Heart left ventricle (tissue), 16 donors: ENCODE measurements around the gene GJA9. TPM values are rescaled to one million over a fixed set of nuclear protein-coding genes. Genes with fewer than 3 reads are reported as not detected.

ENCODE experiments used
- ATAC-seq, 4 donors: fragments of 200-7000 bp; cut with Tn5 transposase; one replicate each; pipeline ENCODE4 v1.9.1; 2020 to 2022; ENCODE audit warnings: moderate library complexity in 4 of 4, mild to moderate bottlenecking in 3 of 4, moderate number of reproducible peaks in 1 of 4
- DNase-seq, 5 donors: peaks; one replicate each; pipeline ENCODE4 v3.0.0-alpha.2; 2020
- H3K27ac ChIP-seq, 12 donors: fragments of 200-600 bp; sonication (generic) in 4 of 12; one replicate each; pipeline versions ENCODE4 v1.5.0 to v1.8.0; 2016 to 2022; ENCODE audit warnings: mild to moderate bottlenecking in 2 of 12
- H3K27me3 ChIP-seq, 9 donors: fragments of 200-600 bp; sonication (generic) in 2 of 9; one replicate each; pipeline versions ENCODE4 v1.5.1 to v1.8.0; 2016 to 2022; ENCODE audit warnings: mild to moderate bottlenecking in 3 of 9
- H3K36me3 ChIP-seq, 9 donors: fragments of 200-600 bp; sonication (generic) in 2 of 9; one replicate each; pipeline versions ENCODE4 v1.5.0 to v1.8.0; 2018 to 2022; ENCODE audit warnings: mild to moderate bottlenecking in 2 of 9
- H3K4me1 ChIP-seq, 12 donors: fragments of 200-600 bp; sonication (generic) in 4 of 12; one replicate each; pipeline versions ENCODE4 v1.5.0 to v1.8.0; 2016 to 2022; ENCODE audit warnings: mild to moderate bottlenecking in 3 of 12
- H3K4me3 ChIP-seq, 12 donors: fragments of 200-600 bp; sonication (generic) in 4 of 12; one replicate each; pipeline versions ENCODE4 v1.5.0 to v1.8.0; 2017 to 2022; ENCODE audit warnings: mild to moderate bottlenecking in 9 of 12, moderate library complexity in 4 of 12
- H3K9me3 ChIP-seq, 12 donors: fragments of 200-600 bp; sonication (generic) in 4 of 12; one replicate each; pipeline versions ENCODE4 v1.5.0 to v1.8.0; 2016 to 2022; ENCODE audit warnings: mild to moderate bottlenecking in 1 of 12
- CTCF ChIP-seq, 12 donors: fragments of 200-600 bp; sonication (generic) in 4 of 12; IDR thresholded peaks; one replicate each; pipeline versions ENCODE4 v1.5.0 to v1.8.0; 2018 to 2022; ENCODE audit warnings: antibody characterized with exemption in 12 of 12, mild to moderate bottlenecking in 5 of 12
- POLR2A ChIP-seq, 2 donors: fragments of 450-650 bp; IDR thresholded peaks; one replicate each; pipeline ENCODE4 v1.6.1; 2017; ENCODE audit warnings: antibody characterized with exemption in 2 of 2, mild to moderate bottlenecking in 2 of 2, moderate library complexity in 2 of 2
- WGBS, 4 donors: extraction: QIAGEN DNeasy Blood & Tissue Kit in 2 of 4; methylation state at CpG; one replicate each; pipeline versions ENCODE4 v1.1.5 to v1.1.7; 2013 to 2018; 5-methylcytosine and 5-hydroxymethylcytosine counted together
- intact Hi-C, 10 donors: fragments of 100-400 bp; cut with DNase I; formaldehyde crosslinking; loops; one replicate each; pipeline versions ENCODE4 v1.11.1 to v1.14.2; 2022
- polyA plus RNA-seq, 2 donors: library from polyadenylated mRNA; stranded (reverse); fragments of 200-250 nt; gene quantifications; one replicate each; pipeline ENCODE4 v1.2.3, GENCODE V29; 2013
- total RNA-seq, 9 donors: library from RNA; depleted of rRNA in 2 of 9; stranded (reverse); fragments of >200 nt in 2 of 9; fragmentation: NEBNext Ultra II Directional in 3 of 9; extraction: Animal tissue kit (Norgen Biotek cat#: 25700) in 3 of 9; gene quantifications; one replicate each; pipeline versions ENCODE4 v1.1.0 to v1.2.4, GENCODE V29; 2016 to 2023
- donor health status: ischemic (EF 13 %, LVEDD 7.1; RV severe dilation, severe dysfunction).
- donor health status: healthy with polysubstance abuse.
- donor health status: DM: no; HTN: yes; CAD: no.
- donor health status: DM: no; HTN: no; CAD: no.
- donor health status: ischemic (EF 25% LVEDD 6.9; RV normal size, moderate dysfunction).
- donor health status: ischemic (EF 25% LVEDD 5.7; RV mildly dilated, moderate dysfunction).
- donor health status: healthy.
- donor health status: DM: yes; HTN: yes; CAD: no.
- donor health status: ischemic (EF 35%, LVEDD 5.7; RV mildly dilated, moderate dysfunction).
- donor health status: nonischemic (EF 11% LVEDD 7.7; RV severe dilation, severe dysfunction).
- donor health status: DM: yes; HTN: yes; CAD: no.
- donor health status: PGD.
- donor health status: ischemic (EF 29% LVEDD 5.4; RV normal size, mild dysfunction).
- donor health status: nonischemic (EF 23%, LVEDD 6.1; RV moderate dilation, normal function).

The GJA9 gene
- total and polyA plus RNA-seq, 11 donors, result 0.11 TPM; not detected in 10

GRCh38 chr1:38885092-38885491 is 3.7 kb upstream of the GJA9 start:
- Histone ChIP-seq H3K9me3 (no peaks in the 10 kb centered on the region), H3K27ac (no peak overlapping the region), H3K4me3 (no peak overlapping the region), H3K36me3 (no peaks in the 10 kb centered on the region), H3K27me3 (no peaks in the 10 kb centered on the region), H3K4me1 (peaks cover 0 to 7% (median 0%) of the 10 kb centered on the region in 12 donors)
- WGBS, 4 donors, result 88 to 99% (median 94%) methylated on average over 2 of the region's 2 CpGs
- intact Hi-C loops, result no loop called here
- DNase-seq (no peak), ATAC-seq (no peak)
- TF ChIP-seq POLR2A (IDR thresholded peaks at IDR 0.05) (no peak), CTCF (IDR thresholded peaks at IDR 0.05) (no peak)

- Histone ChIP-seq H3K27ac (no peak overlapping the region), H3K4me3 (no peak overlapping the region), H3K4me1 (peaks cover 0 to 29% (median 21%) of the 10 kb centered on the region in 12 donors), H3K9me3 (no peaks in the 10 kb centered on the region), H3K36me3 (no peaks in the 10 kb centered on the region), H3K27me3 (no peaks in the 10 kb centered on the region)
- ATAC-seq (no peak), DNase-seq (no peak)
- WGBS, 4 donors, result 71 to 85% (median 83%) methylated on average over 2 of the region's 2 CpGs
- intact Hi-C loops, result loop anchor here in 5 of 10 donors (10.0 kb wide), 2 partner anchors 119 to 219 kb away; partner anchors contain the start of gene AKIRIN1 (in 3 of the 5)
- TF ChIP-seq POLR2A (IDR thresholded peaks at IDR 0.05) (no peak), CTCF (IDR thresholded peaks at IDR 0.05) (no peak)
These were observed 5.6 kb downstream of the GJA9 start for GRCh38 chr1:38875811-38876210.

- Histone ChIP-seq H3K9me3 (no peaks in the 10 kb centered on the region), H3K27ac (peak within 1 kb of the TSS; percentile 53 to 80 (median 72)), H3K4me1 (peaks cover 0 to 29% (median 21%) of the 10 kb centered on the region in 12 donors), H3K27me3 (no peaks in the 10 kb centered on the region), H3K4me3 (peak within 1 kb of the TSS; percentile 37 to 96 (median 80)), H3K36me3 (peaks cover 0 to under 1% (median 0%) of the 10 kb centered on the region in 9 donors)
- TF ChIP-seq POLR2A (IDR thresholded peaks at IDR 0.05) (peak in 1 of 2 donors; percentile 80), CTCF (IDR thresholded peaks at IDR 0.05) (peak in 5 of 12 donors; percentile 17 to 45 (median 24))
- ATAC-seq, result peak; percentile 98 to 100 (median 100)
- DNase-seq, result peak; percentile 96 to 98 (median 97)
- 0 to 1% (median 0%) methylated on average over 32 to 69 of the region's 69 CpGs for WGBS, 4 donors
- intact Hi-C loops, result loop anchor here in 8 of 10 donors (5.0 to 10.0 kb wide), 3 partner anchors 119 to 222 kb away; partner anchors contain the start of gene AKIRIN1 (in 7 of the 8)
These were observed 8.1 kb downstream of the GJA9 start, which contains the start of gene MYCBP for GRCh38 chr1:38873027-38873969. MYCBP (minus strand) TSS chr1:38873348; CDS start chr1:38873305, 43 bp downstream.
